GM06990 (cell line): ENCODE data around the gene APBB2.

Experiments used
- DNase-seq: peaks from one replicate; pipeline ENCODE4 v3.0.0-alpha.2; 2011; ENCODE audit not compliant: insufficient read length; ENCODE audit errors: extremely low read depth
- H3K27me3 ChIP-seq: replicated peaks from 2 replicates; pipeline ENCODE4 v1.6.0; 2011; ENCODE audit warnings: low read length; ENCODE audit not compliant: control insufficient read depth, insufficient read depth
- H3K36me3 ChIP-seq: 2 replicates; pipeline ENCODE4 v1.5.1; 2011; ENCODE audit warnings: low read length; ENCODE audit not compliant: control insufficient read depth, insufficient read depth
- H3K4me3 ChIP-seq: replicated peaks from 2 replicates; pipeline ENCODE4 v1.5.1; 2011; ENCODE audit warnings: low read depth, mild to moderate bottlenecking, control low read depth, low read length
- TF ChIP-seq, protein P1 (sequence below): IDR thresholded peaks from 2 replicates; pipeline ENCODE4 v1.5.1; 2011; ENCODE audit warnings: low read length, control low read depth, mild to moderate bottlenecking, inconsistent platforms; ENCODE audit not compliant: insufficient read depth, poor library complexity, severe bottlenecking

Gene APBB2

GRCh38 chr4:41204400-41204978 is 9.9 kb downstream of the APBB2 start:
- H3K4me3 ChIP-seq: no peak overlapping the region
- H3K27me3 ChIP-seq: no peaks in the 10 kb centered on the region
- DNase-seq: no peak
- TF ChIP-seq, protein P1, sequence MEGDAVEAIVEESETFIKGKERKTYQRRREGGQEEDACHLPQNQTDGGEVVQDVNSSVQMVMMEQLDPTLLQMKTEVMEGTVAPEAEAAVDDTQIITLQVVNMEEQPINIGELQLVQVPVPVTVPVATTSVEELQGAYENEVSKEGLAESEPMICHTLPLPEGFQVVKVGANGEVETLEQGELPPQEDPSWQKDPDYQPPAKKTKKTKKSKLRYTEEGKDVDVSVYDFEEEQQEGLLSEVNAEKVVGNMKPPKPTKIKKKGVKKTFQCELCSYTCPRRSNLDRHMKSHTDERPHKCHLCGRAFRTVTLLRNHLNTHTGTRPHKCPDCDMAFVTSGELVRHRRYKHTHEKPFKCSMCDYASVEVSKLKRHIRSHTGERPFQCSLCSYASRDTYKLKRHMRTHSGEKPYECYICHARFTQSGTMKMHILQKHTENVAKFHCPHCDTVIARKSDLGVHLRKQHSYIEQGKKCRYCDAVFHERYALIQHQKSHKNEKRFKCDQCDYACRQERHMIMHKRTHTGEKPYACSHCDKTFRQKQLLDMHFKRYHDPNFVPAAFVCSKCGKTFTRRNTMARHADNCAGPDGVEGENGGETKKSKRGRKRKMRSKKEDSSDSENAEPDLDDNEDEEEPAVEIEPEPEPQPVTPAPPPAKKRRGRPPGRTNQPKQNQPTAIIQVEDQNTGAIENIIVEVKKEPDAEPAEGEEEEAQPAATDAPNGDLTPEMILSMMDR: no peak
- H3K36me3 ChIP-seq: no peaks in the 10 kb centered on the region

- H3K27me3 ChIP-seq: no peaks in the 10 kb centered on the region
- TF ChIP-seq, protein P1: no peak
- DNase-seq: no peak
- H3K4me3 ChIP-seq: no peak overlapping the region
- no peaks in the 10 kb centered on the region for H3K36me3 ChIP-seq
Observed at GRCh38 chr4:41203841-41204240, 10.5 kb downstream of the APBB2 start.

DNA sequence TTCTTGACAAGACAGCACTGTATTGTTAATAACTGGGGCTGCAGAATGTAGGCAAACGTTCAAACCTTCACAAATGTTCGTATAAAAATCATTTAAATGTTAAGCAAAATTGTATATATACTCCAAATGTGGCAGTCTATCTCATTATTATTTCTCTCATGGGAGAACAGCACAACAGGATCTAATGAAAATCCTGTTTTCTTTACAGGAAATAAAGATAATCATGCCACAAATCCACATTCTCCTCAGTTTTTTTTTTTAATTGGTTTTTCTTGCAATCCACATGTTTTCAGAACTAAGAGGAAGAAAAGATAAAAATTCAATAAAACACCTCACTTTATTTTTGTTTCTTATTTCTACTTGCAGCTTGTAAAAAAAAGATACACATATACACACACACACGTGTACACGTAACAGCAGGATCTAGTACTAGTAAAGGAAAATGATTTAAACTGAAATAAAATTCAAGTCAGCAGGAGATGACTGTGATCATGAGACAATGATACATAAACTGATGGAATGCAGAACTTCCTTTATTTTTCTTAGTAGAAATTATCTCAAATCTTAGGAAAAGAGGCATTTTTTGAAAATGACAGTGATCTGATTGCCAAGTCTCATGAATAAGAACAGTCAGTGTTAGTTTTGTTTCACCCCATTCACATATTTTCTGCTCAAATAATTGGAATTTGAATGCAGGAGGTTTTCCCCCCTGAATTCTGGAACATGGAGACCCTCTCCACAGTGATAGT is 11.3 kb downstream of the APBB2 start:
- H3K27me3 ChIP-seq: no peaks in the 10 kb centered on the region
- TF ChIP-seq, protein P1: no peak
- H3K36me3 ChIP-seq: no peaks in the 10 kb centered on the region
- no peak overlapping the region for H3K4me3 ChIP-seq
- DNase-seq: no peak

DNA sequence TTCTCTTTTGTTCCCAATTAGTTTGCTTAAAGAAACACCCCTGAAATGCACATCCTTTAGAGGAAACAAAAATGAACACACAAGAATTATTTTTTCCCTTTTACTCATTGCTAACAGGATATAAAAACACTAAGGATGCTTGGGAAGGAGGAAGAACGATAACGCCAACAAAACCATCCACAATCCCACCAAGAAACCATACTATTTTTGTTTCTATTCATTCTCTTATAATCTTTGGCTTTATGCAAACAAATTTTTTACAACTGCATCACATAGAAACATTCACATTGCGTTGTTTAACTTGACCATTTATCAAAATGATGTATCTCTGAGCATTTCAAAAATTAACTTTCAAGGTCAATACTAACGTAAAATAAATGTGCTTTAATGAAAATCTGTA is 12.0 kb downstream of the APBB2 start:
- H3K27me3 ChIP-seq: no peaks in the 10 kb centered on the region
- no peak for DNase-seq
- no peaks in the 10 kb centered on the region for H3K36me3 ChIP-seq
- no peak overlapping the region for H3K4me3 ChIP-seq
- TF ChIP-seq, protein P1: no peak

GRCh38 chr4:41200486-41201017 is 13.8 kb downstream of the APBB2 start:
- TF ChIP-seq, protein P1: no peak
- H3K36me3 ChIP-seq: no peaks in the 10 kb centered on the region
- H3K4me3 ChIP-seq: no peak overlapping the region
- H3K27me3 ChIP-seq: no peaks in the 10 kb centered on the region
- DNase-seq: no peak
